ENCODE results near the gene PSMD11. TPM values are rescaled to one million over a fixed set of nuclear protein-coding genes. Genes with fewer than 3 reads are reported as not detected.

Gene PSMD11
- total RNA-seq, 1 donor from 2014 or later, result 117 TPM

GRCh38 chr17:32461498-32461852 lies 17.2 kb downstream of the PSMD11 start:
- ChIA-PET POLR2A (interaction anchor here (0.6 to 2.5 kb wide), 2 partner anchors 17 to 25 kb away, joined by 3 to 18 read pairs; partner anchors contain the start of genes CDK5R1 and PSMD11), CTCF (interaction anchor here (0.7 to 4.2 kb wide), 13 partner anchors 10 to 416 kb away, joined by 3 to 53 read pairs (median 10); partner anchors contain the start of genes CDK5R1, MYO1D and PSMD11)
- H3K4me3 Mint-ChIP-seq, result no peak overlapping the region
- H3K36me3 Mint-ChIP-seq (ENCODE audit: low read depth), result peaks cover 81% of the 10 kb centered on the region
- H3K27ac Mint-ChIP-seq, result peak overlapping the region; percentile 30
- no peak for TF ChIP-seq CTCF (IDR thresholded peaks at IDR 0.05)
- no peaks in the 10 kb centered on the region for H3K27me3 Mint-ChIP-seq
- H3K4me1 Mint-ChIP-seq, result peaks cover 13% of the 10 kb centered on the region
- intact Hi-C loops (cut with micrococcal nuclease), result loop anchor here (1.0 kb wide), 2 partner anchors 22 to 294 kb away; no protein-coding TSS in a partner anchor
- no peak for DNase-seq
- no peaks in the 10 kb centered on the region for H3K9me3 Mint-ChIP-seq
- peak; percentile 18 for ATAC-seq (ENCODE audit: low read depth)

- H3K36me3 Mint-ChIP-seq (ENCODE audit: low read depth), result peaks cover 81% of the 10 kb centered on the region
- DNase-seq, result no peak
- H3K4me3 Mint-ChIP-seq, result no peak overlapping the region
- no peaks in the 10 kb centered on the region for H3K27me3 Mint-ChIP-seq
- ATAC-seq (ENCODE audit: low read depth), result peak; percentile 74
- intact Hi-C loops (cut with micrococcal nuclease), result loop anchor here (1.0 kb wide), 4 partner anchors 21 to 293 kb away; no protein-coding TSS in a partner anchor
- no peak for TF ChIP-seq CTCF (IDR thresholded peaks at IDR 0.05)
- no peaks in the 10 kb centered on the region for H3K9me3 Mint-ChIP-seq
- CTCF ChIA-PET, result interaction anchor here (0.6 to 4.2 kb wide), 25 partner anchors 8 to 415 kb away, joined by 3 to 53 read pairs (median 5); partner anchors contain the start of genes CDK5R1, MYO1D and PSMD11
- H3K4me1 Mint-ChIP-seq, result peaks cover 13% of the 10 kb centered on the region
- H3K27ac Mint-ChIP-seq, result peak overlapping the region; percentile 30
- POLR2A ChIA-PET, result interaction anchor here (0.6 to 2.5 kb wide), 6 partner anchors 9 to 415 kb away, joined by 3 to 18 read pairs (median 3); partner anchors contain the start of genes CDK5R1, MYO1D and PSMD11
Observed at GRCh38 chr17:32461853-32462617, 17.7 kb downstream of the PSMD11 start.

- H3K36me3 Mint-ChIP-seq (ENCODE audit: low read depth), result peaks cover 81% of the 10 kb centered on the region
- H3K27ac Mint-ChIP-seq, result no peak overlapping the region
- TF ChIP-seq CTCF (IDR thresholded peaks at IDR 0.05), result no peak
- H3K9me3 Mint-ChIP-seq, result no peaks in the 10 kb centered on the region
- ChIA-PET CTCF (interaction anchor here (0.8 to 4.2 kb wide), 14 partner anchors 10 to 414 kb away, joined by 3 to 53 read pairs (median 8); partner anchors contain the start of genes CDK5R1, MYO1D and PSMD11), POLR2A (interaction anchor here (1.0 to 2.5 kb wide), 5 partner anchors 8 to 413 kb away, joined by 3 to 18 read pairs (median 3); partner anchors contain the start of genes CDK5R1, MYO1D and PSMD11)
- peaks cover 13% of the 10 kb centered on the region for H3K4me1 Mint-ChIP-seq
- H3K27me3 Mint-ChIP-seq, result no peaks in the 10 kb centered on the region
- DNase-seq, result no peak
- no peak for ATAC-seq (ENCODE audit: low read depth)
- H3K4me3 Mint-ChIP-seq, result no peak overlapping the region
- intact Hi-C loops (cut with micrococcal nuclease), result no loop called here
Observed at GRCh38 chr17:32463304-32463703, 19.0 kb downstream of the PSMD11 start.

DNA sequence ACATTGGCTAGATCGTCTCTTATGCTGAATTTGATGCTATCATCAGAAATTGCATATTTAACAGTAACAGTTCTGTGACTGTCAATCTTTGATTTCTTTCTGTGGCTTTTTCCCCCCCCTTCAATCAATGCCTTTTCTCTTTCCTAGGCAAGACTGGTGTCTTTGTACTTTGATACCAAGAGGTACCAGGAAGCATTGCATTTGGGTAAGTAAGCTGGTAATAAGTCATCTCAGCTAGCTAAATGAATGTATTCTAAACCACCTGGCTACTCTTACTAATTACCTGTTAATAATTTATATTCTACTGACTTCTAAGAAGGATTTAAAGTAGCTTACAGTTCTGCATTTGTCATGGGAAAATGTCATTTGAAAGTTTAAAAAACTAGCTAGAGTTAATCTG lies 20.1 kb downstream of the PSMD11 start:
- intact Hi-C loops (cut with micrococcal nuclease), result no loop called here
- ChIA-PET CTCF (interaction anchor here (0.9 to 3.7 kb wide), 6 partner anchors 10 to 289 kb away, joined by 3 to 53 read pairs (median 12); partner anchors contain the start of gene CDK5R1), POLR2A (interaction anchor here (1.0 kb wide), 1 partner anchor 59 kb away, joined by 3 read pairs; no protein-coding TSS in a partner anchor)

More for the DNA sequence above, 20.1 kb downstream of the PSMD11 start:
- Mint-ChIP-seq H3K27ac (no peak overlapping the region), H3K4me3 (no peak overlapping the region), H3K27me3 (no peaks in the 10 kb centered on the region), H3K9me3 (no peaks in the 10 kb centered on the region), H3K36me3 (ENCODE audit: low read depth) (peaks cover 82% of the 10 kb centered on the region), H3K4me1 (peaks cover 11% of the 10 kb centered on the region)
- no peak for TF ChIP-seq CTCF (IDR thresholded peaks at IDR 0.05)
- ATAC-seq (ENCODE audit: low read depth) (no peak), DNase-seq (no peak)

Measured in activated B cell treated with CpG ODN at 0.5 μM for 24 hours (primary cell).